GM06990 (cell line): ENCODE data around the gene AGPAT4.

Experiments used
- DNase-seq: peaks from one replicate; pipeline ENCODE4 v3.0.0-alpha.2; 2011; ENCODE audit not compliant: insufficient read length; ENCODE audit errors: extremely low read depth
- H3K27me3 ChIP-seq: replicated peaks from 2 replicates; pipeline ENCODE4 v1.6.0; 2011; ENCODE audit warnings: low read length; ENCODE audit not compliant: control insufficient read depth, insufficient read depth
- H3K36me3 ChIP-seq: 2 replicates; pipeline ENCODE4 v1.5.1; 2011; ENCODE audit warnings: low read length; ENCODE audit not compliant: control insufficient read depth, insufficient read depth
- H3K4me3 ChIP-seq: replicated peaks from 2 replicates; pipeline ENCODE4 v1.5.1; 2011; ENCODE audit warnings: low read depth, mild to moderate bottlenecking, control low read depth, low read length
- CTCF ChIP-seq: IDR thresholded peaks from 2 replicates; pipeline ENCODE4 v1.5.1; 2011; ENCODE audit warnings: low read length, control low read depth, mild to moderate bottlenecking, inconsistent platforms; ENCODE audit not compliant: insufficient read depth, poor library complexity, severe bottlenecking

AGPAT4 gene

GRCh38 chr6:161232467-161232866 is 41.4 kb downstream of the AGPAT4 start:
- Histone ChIP-seq H3K36me3 (no peaks in the 10 kb centered on the region; the same call in 1 of the 2 replicates), H3K4me3 (no peak overlapping the region)
- no peak for TF ChIP-seq CTCF

GRCh38 chr6:161232010-161232409 is 41.9 kb downstream of the AGPAT4 start:
- Histone ChIP-seq H3K36me3 (no peaks in the 10 kb centered on the region; the same call in 1 of the 2 replicates), H3K4me3 (no peak overlapping the region), H3K27me3 (no peaks in the 10 kb centered on the region)
- DNase-seq: no peak
- TF ChIP-seq CTCF: no peak

More at GRCh38 chr6:161232467-161232866, 41.4 kb downstream of the AGPAT4 start:
- DNase-seq: no peak
- H3K27me3 ChIP-seq: no peaks in the 10 kb centered on the region

GRCh38 chr6:161230339-161230738 is 43.5 kb downstream of the AGPAT4 start:
- Histone ChIP-seq H3K4me3 (no peak overlapping the region), H3K27me3 (no peaks in the 10 kb centered on the region), H3K36me3 (no peaks in the 10 kb centered on the region; the same call in 1 of the 2 replicates)
- no peak for TF ChIP-seq CTCF
- no peak for DNase-seq

GRCh38 chr6:161228921-161229591 is 44.8 kb downstream of the AGPAT4 start:
- no peak for TF ChIP-seq CTCF
- DNase-seq: no peak
- no peak overlapping the region for H3K4me3 ChIP-seq
- H3K27me3 ChIP-seq: no peaks in the 10 kb centered on the region
- H3K36me3 ChIP-seq: no peaks in the 10 kb centered on the region; the same call in 1 of the 2 replicates

- no peaks in the 10 kb centered on the region for H3K27me3 ChIP-seq
- H3K4me3 ChIP-seq: no peak overlapping the region
- no peak for TF ChIP-seq CTCF
- no peak for DNase-seq
- H3K36me3 ChIP-seq: no peaks in the 10 kb centered on the region; the same call in 1 of the 2 replicates
Observed at GRCh38 chr6:161228096-161228495, 45.8 kb downstream of the AGPAT4 start.
